NCI-H2029 treated with DMSO at 0.1 percent for 48 hours (cell line): Measurements from ENCODE around the gene TSEN54.
A peak's percentile ranks its signal among the peaks of the same experiment; 100 is the strongest.

ENCODE experiments used
- DNase-seq: peaks from one replicate; lab custom pipeline; 2025; lab: John Stamatoyannopoulos, UW

The TSEN54 gene

GRCh38 chr17:75544250-75544649, 27.9 kb downstream of the TSEN54 start:
- DNase-seq: no peak

- DNase-seq: no peak
Observed at GRCh38 chr17:75546181-75546580, 29.9 kb downstream of the TSEN54 start.

GRCh38 chr17:75547091-75547490, 30.8 kb downstream of the TSEN54 start:
- no peak for DNase-seq

- no peak for DNase-seq
Observed at GRCh38 chr17:75548813-75549212, 32.5 kb downstream of the TSEN54 start.

- peak; percentile 56 for DNase-seq
Observed at GRCh38 chr17:75549246-75550138, 33.2 kb downstream of the TSEN54 start.

GRCh38 chr17:75550139-75550465, 33.8 kb downstream of the TSEN54 start:
- DNase-seq: no peak

- DNase-seq: no peak
Observed at GRCh38 chr17:75551266-75551665, 34.9 kb downstream of the TSEN54 start.

GRCh38 chr17:75552425-75553294, 36.3 kb downstream of the TSEN54 start:
- DNase-seq: no peak

- no peak for DNase-seq
Observed at GRCh38 chr17:75553295-75554110, 37.2 kb downstream of the TSEN54 start.

GRCh38 chr17:75555679-75556153, 39.4 kb downstream of the TSEN54 start:
- no peak for DNase-seq

GRCh38 chr17:75557075-75557851, 40.9 kb downstream of the TSEN54 start:
- no peak for DNase-seq

- DNase-seq: no peak
Observed at GRCh38 chr17:75557852-75558665, 41.7 kb downstream of the TSEN54 start.

GRCh38 chr17:75558666-75559530, 42.6 kb downstream of the TSEN54 start:
- DNase-seq: no peak

- DNase-seq: no peak
Observed at GRCh38 chr17:75559958-75560533, 43.7 kb downstream of the TSEN54 start.

GRCh38 chr17:75561927-75562603, 45.7 kb downstream of the TSEN54 start:
- DNase-seq: no peak

- DNase-seq: no peak
Observed at GRCh38 chr17:75563063-75563758, 46.9 kb downstream of the TSEN54 start.

- no peak for DNase-seq
Observed at GRCh38 chr17:75564195-75564594, 47.9 kb downstream of the TSEN54 start.

GRCh38 chr17:75565066-75565465, 48.7 kb downstream of the TSEN54 start:
- no peak for DNase-seq
